Heart left ventricle (tissue), 16 donors: Measurements from ENCODE around the gene PPIA. TPM values are rescaled to one million over a fixed set of nuclear protein-coding genes. Genes with fewer than 3 reads are reported as not detected.

Experiments
- ATAC-seq, 4 donors: fragments of 200-7000 bp; cut with Tn5 transposase; one replicate each; pipeline ENCODE4 v1.9.1; 2020 to 2022; ENCODE audit warnings: moderate library complexity in 4 of 4, mild to moderate bottlenecking in 3 of 4, moderate number of reproducible peaks in 1 of 4
- DNase-seq, 5 donors: peaks; one replicate each; pipeline ENCODE4 v3.0.0-alpha.2; 2020
- H3K27ac ChIP-seq, 12 donors: fragments of 200-600 bp; sonication (generic) in 4 of 12; one replicate each; pipeline versions ENCODE4 v1.5.0 to v1.8.0; 2016 to 2022; ENCODE audit warnings: mild to moderate bottlenecking in 2 of 12
- H3K27me3 ChIP-seq, 9 donors: fragments of 200-600 bp; sonication (generic) in 2 of 9; one replicate each; pipeline versions ENCODE4 v1.5.1 to v1.8.0; 2016 to 2022; ENCODE audit warnings: mild to moderate bottlenecking in 3 of 9
- H3K36me3 ChIP-seq, 9 donors: fragments of 200-600 bp; sonication (generic) in 2 of 9; one replicate each; pipeline versions ENCODE4 v1.5.0 to v1.8.0; 2018 to 2022; ENCODE audit warnings: mild to moderate bottlenecking in 2 of 9
- H3K4me1 ChIP-seq, 12 donors: fragments of 200-600 bp; sonication (generic) in 4 of 12; one replicate each; pipeline versions ENCODE4 v1.5.0 to v1.8.0; 2016 to 2022; ENCODE audit warnings: mild to moderate bottlenecking in 3 of 12
- H3K4me3 ChIP-seq, 12 donors: fragments of 200-600 bp; sonication (generic) in 4 of 12; one replicate each; pipeline versions ENCODE4 v1.5.0 to v1.8.0; 2017 to 2022; ENCODE audit warnings: mild to moderate bottlenecking in 9 of 12, moderate library complexity in 4 of 12
- H3K9me3 ChIP-seq, 12 donors: fragments of 200-600 bp; sonication (generic) in 4 of 12; one replicate each; pipeline versions ENCODE4 v1.5.0 to v1.8.0; 2016 to 2022; ENCODE audit warnings: mild to moderate bottlenecking in 1 of 12
- POLR2A ChIP-seq, 2 donors: fragments of 450-650 bp; IDR thresholded peaks; one replicate each; pipeline ENCODE4 v1.6.1; 2017; ENCODE audit warnings: antibody characterized with exemption in 2 of 2, mild to moderate bottlenecking in 2 of 2, moderate library complexity in 2 of 2
- WGBS, 4 donors: extraction: QIAGEN DNeasy Blood & Tissue Kit in 2 of 4; methylation state at CpG; one replicate each; pipeline versions ENCODE4 v1.1.5 to v1.1.7; 2013 to 2018; 5-methylcytosine and 5-hydroxymethylcytosine counted together
- intact Hi-C, 10 donors: fragments of 100-400 bp; cut with DNase I; formaldehyde crosslinking; loops; one replicate each; pipeline versions ENCODE4 v1.11.1 to v1.14.2; 2022
- polyA plus RNA-seq, 2 donors: library from polyadenylated mRNA; stranded (reverse); fragments of 200-250 nt; gene quantifications; one replicate each; pipeline ENCODE4 v1.2.3, GENCODE V29; 2013
- total RNA-seq, 9 donors: library from RNA; depleted of rRNA in 2 of 9; stranded (reverse); fragments of >200 nt in 2 of 9; fragmentation: NEBNext Ultra II Directional in 3 of 9; extraction: Animal tissue kit (Norgen Biotek cat#: 25700) in 3 of 9; gene quantifications; one replicate each; pipeline versions ENCODE4 v1.1.0 to v1.2.4, GENCODE V29; 2016 to 2023
- TF ChIP-seq, protein P1 (sequence below), 12 donors: fragments of 200-600 bp; sonication (generic) in 4 of 12; IDR thresholded peaks; one replicate each; pipeline versions ENCODE4 v1.5.0 to v1.8.0; 2018 to 2022; ENCODE audit warnings: antibody characterized with exemption in 12 of 12, mild to moderate bottlenecking in 5 of 12
- donor health status: ischemic (EF 13 %, LVEDD 7.1; RV severe dilation, severe dysfunction).
- donor health status: healthy with polysubstance abuse.
- donor health status: DM: no; HTN: yes; CAD: no.
- donor health status: DM: no; HTN: no; CAD: no.
- donor health status: ischemic (EF 25% LVEDD 6.9; RV normal size, moderate dysfunction).
- donor health status: ischemic (EF 25% LVEDD 5.7; RV mildly dilated, moderate dysfunction).
- donor health status: healthy.
- donor health status: DM: yes; HTN: yes; CAD: no.
- donor health status: ischemic (EF 35%, LVEDD 5.7; RV mildly dilated, moderate dysfunction).
- donor health status: nonischemic (EF 11% LVEDD 7.7; RV severe dilation, severe dysfunction).
- donor health status: DM: yes; HTN: yes; CAD: no.
- donor health status: PGD.
- donor health status: ischemic (EF 29% LVEDD 5.4; RV normal size, mild dysfunction).
- donor health status: nonischemic (EF 23%, LVEDD 6.1; RV moderate dilation, normal function).

The PPIA gene
- total and polyA plus RNA-seq, 11 donors, result 327 to 3,804 (median 743) TPM

DNA sequence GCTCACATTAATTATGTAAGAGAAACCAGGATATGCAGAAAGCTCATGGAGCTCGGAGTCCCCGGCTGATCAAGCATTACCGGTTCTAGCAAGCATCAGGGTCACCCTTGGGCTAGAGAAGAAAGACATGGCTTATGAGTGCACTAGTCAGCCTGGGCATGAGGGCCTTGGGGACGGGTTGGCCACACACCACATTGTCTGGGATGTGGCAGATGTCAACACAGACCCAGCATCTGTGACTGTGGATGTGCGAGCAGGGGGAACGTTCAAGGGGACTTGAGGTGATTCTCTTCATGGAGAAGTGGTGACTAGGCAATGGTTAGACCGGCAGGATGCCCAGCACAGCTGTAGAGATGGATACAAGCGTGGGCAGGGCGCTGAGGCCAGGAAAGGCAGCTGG lies 34.2 kb upstream of the PPIA start:
- H3K27me3 ChIP-seq, result no peaks in the 10 kb centered on the region
- H3K4me3 ChIP-seq, result no peak overlapping the region
- H3K4me1 ChIP-seq, result peaks cover 0 to 16% (median 10%) of the 10 kb centered on the region in 12 donors
- H3K27ac ChIP-seq, result peak overlapping the region in 3 of 12 donors; percentile 4 to 17 (median 15)
- intact Hi-C loops, result no loop called here
- DNase-seq (no peak), ATAC-seq (no peak)
- no peak for TF ChIP-seq POLR2A (IDR thresholded peaks at IDR 0.05)
- TF ChIP-seq, protein P1, sequence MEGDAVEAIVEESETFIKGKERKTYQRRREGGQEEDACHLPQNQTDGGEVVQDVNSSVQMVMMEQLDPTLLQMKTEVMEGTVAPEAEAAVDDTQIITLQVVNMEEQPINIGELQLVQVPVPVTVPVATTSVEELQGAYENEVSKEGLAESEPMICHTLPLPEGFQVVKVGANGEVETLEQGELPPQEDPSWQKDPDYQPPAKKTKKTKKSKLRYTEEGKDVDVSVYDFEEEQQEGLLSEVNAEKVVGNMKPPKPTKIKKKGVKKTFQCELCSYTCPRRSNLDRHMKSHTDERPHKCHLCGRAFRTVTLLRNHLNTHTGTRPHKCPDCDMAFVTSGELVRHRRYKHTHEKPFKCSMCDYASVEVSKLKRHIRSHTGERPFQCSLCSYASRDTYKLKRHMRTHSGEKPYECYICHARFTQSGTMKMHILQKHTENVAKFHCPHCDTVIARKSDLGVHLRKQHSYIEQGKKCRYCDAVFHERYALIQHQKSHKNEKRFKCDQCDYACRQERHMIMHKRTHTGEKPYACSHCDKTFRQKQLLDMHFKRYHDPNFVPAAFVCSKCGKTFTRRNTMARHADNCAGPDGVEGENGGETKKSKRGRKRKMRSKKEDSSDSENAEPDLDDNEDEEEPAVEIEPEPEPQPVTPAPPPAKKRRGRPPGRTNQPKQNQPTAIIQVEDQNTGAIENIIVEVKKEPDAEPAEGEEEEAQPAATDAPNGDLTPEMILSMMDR (IDR thresholded peaks at IDR 0.05), result peak in 1 of 12 donors; percentile 3
- H3K9me3 ChIP-seq, result no peaks in the 10 kb centered on the region
- WGBS, 4 donors, result 77 to 88% (median 87%) methylated on average over 9 of the region's 9 CpGs
- H3K36me3 ChIP-seq, result peaks cover 3 to 99% (median 95%) of the 10 kb centered on the region in 9 donors

DNA sequence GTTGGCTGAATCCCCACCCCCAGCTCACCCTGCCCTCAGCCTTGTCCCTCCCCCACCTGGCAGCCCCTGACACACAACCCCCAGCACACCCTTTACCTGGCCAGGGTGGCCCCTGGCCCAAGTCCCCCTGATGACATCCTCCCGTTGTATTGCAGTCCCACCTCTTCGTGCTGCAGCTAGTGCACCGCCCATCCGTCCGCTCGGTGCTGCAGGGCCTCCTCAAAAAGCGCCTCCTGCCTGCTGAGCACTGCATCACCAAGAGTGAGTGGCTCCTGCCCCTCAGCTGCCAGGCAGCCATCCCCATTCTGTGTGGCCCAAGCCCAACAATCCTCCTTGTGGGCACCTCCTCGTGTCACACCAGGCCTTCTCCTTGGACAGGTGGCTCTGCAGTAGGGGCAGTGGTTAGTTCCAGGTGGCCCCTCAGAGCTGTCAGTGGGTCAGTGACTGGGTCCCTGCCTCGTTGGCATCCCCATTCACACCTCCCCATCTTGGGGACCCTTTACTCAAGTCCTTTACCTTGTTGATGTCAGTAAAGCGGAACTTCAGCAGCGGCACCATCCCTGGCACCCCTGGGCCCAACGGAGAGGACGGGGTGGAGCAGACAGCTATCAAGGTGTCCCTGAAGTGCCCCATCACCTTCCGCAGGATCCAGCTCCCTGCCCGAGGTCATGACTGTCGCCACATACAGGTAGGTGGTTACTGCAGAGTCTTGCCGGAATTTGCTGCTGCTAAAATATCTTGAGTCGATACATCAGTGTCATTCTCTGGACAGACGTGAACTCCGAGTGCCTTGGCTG lies 33.6 kb upstream of the PPIA start:
- H3K27ac ChIP-seq, result peak overlapping the region in 1 of 12 donors; percentile 15
- intact Hi-C loops, result no loop called here
- ATAC-seq, result no peak
- H3K4me1 ChIP-seq, result peaks cover 0 to 16% (median 11%) of the 10 kb centered on the region in 12 donors
- no peak overlapping the region for H3K4me3 ChIP-seq
- DNase-seq, result no peak
- TF ChIP-seq, protein P1 (IDR thresholded peaks at IDR 0.05), result no peak
- no peak for TF ChIP-seq POLR2A (IDR thresholded peaks at IDR 0.05)
- WGBS, 4 donors, result 92 to 94% (median 93%) methylated on average over 17 to 20 of the region's 20 CpGs
- H3K36me3 ChIP-seq, result peaks cover 3 to 99% (median 95%) of the 10 kb centered on the region in 9 donors
- H3K27me3 ChIP-seq, result no peaks in the 10 kb centered on the region
- H3K9me3 ChIP-seq, result no peaks in the 10 kb centered on the region

DNA sequence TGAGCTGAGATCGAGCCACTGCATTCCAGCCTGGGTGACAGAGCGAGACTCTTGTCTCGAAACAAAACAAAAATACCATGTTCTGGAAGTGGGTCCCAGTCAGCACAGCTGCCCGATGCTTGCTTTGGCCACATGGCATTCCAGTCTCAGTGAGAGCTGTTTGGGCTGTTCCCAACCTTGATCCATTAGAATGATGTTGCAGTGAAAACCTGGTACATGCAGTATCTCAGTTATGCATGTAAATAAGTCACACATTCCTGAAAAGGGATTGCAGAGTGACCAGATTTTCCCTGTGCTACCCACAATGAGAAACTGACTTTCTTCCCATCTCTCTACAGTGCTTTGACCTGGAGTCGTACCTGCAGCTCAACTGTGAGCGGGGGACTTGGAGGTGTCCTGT lies 32.4 kb upstream of the PPIA start:
- 95 to 100% (median 97%) methylated on average over 5 to 6 of the region's 6 CpGs for WGBS, 4 donors
- H3K4me1 ChIP-seq, result peaks cover 8 to 28% (median 22%) of the 10 kb centered on the region in 12 donors
- H3K36me3 ChIP-seq, result peaks cover 3 to 90% (median 86%) of the 10 kb centered on the region in 9 donors
- H3K27me3 ChIP-seq, result no peaks in the 10 kb centered on the region
- intact Hi-C loops, result no loop called here
- TF ChIP-seq, protein P1 (IDR thresholded peaks at IDR 0.05), result no peak
- TF ChIP-seq POLR2A (IDR thresholded peaks at IDR 0.05), result no peak
- no peak overlapping the region for H3K27ac ChIP-seq
- ATAC-seq, result no peak
- no peaks in the 10 kb centered on the region for H3K9me3 ChIP-seq
- no peak for DNase-seq
- H3K4me3 ChIP-seq, result no peak overlapping the region

DNA sequence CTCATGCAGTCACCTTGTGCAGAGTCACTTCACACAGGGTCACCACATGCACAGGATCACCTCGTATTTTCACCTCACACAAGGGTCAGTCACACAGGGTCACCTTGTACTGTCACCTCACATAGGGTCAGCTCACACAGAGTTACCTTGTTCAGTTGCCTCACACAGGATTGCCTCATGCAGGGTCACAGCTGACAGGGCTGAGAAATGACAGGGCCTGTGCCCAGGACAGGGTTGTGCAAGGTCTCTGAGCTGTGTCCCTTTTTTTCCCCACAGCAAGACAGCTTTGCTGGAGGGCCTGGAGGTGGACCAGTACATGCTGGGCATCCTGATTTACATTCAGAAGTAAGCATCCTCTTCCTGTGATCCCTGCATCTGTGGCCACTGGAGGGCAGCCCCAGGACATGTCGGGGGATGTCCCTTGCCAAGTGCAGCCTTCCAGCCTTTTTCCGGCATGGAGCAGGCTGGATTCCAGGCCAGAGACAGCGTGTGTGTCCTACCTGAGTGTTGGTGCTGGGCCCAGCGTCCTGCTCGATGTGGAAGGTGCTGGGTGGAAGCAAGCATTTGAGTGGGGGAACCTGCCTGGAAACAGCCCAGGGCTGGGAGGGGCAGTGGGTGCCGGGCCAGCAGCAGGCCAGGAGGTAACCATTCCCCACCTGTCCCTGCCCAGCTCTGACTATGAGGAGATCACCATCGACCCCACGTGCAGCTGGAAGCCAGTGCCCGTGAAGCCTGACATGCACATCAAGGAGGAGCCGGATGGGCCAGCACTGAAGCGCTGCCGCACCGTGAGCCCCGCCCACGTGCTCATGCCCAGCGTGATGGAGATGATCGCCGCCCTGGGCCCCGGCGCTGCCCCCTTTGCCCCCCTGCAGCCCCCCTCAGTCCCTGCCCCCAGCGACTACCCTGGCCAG lies 31.6 kb upstream of the PPIA start:
- intact Hi-C loops, result no loop called here
- Histone ChIP-seq H3K27me3 (no peaks in the 10 kb centered on the region), H3K27ac (no peak overlapping the region), H3K4me1 (peaks cover 14 to 36% (median 30%) of the 10 kb centered on the region in 12 donors), H3K9me3 (no peaks in the 10 kb centered on the region), H3K4me3 (no peak overlapping the region), H3K36me3 (peaks cover 3 to 81% (median 78%) of the 10 kb centered on the region in 9 donors)
- ATAC-seq (no peak), DNase-seq (no peak)
- WGBS, 4 donors, result 57 to 89% (median 86%) methylated on average over 7 to 22 of the region's 22 CpGs
- no peak for TF ChIP-seq POLR2A (IDR thresholded peaks at IDR 0.05)
- TF ChIP-seq, protein P1 (IDR thresholded peaks at IDR 0.05), result no peak
